HEK293 (cell line): ENCODE data around the gene LIN9.
A peak's percentile ranks its signal among the peaks of the same experiment; 100 is the strongest.

Source experiments
- CTCF ChIA-PET: fragments of 350-600 bp; formaldehyde crosslinking; extraction: SDS; loops from one replicate; lab custom pipeline; 2021; ENCODE audit warnings: antibody characterized with exemption; lab: Yijun Ruan, JAX
- POLR2A ChIA-PET: fragments of 300-600 bp; formaldehyde crosslinking; extraction: SDS; loops from one replicate; lab custom pipeline; 2020; ENCODE audit warnings: antibody characterized with exemption, inconsistent platforms; lab: Yijun Ruan, JAX
- H3K27ac ChIP-seq: fragments of 200-500 bp; sonication (Bioruptor generic); 2 replicates; pipeline ENCODE4 v1.5.1; 2014; ENCODE audit warnings: low read depth, low read length, control low read depth, inconsistent platforms; ENCODE audit errors: extremely low read depth
- H3K36me3 ChIP-seq, 2 experiments: fragments of 200-500 bp in 1 of 2; sonication (Bioruptor generic) in 1 of 2; 1 replicate in 1 of 2; 2 replicates in 1 of 2; pipeline ENCODE4 v1.5.1; 2014 to 2017; ENCODE audit warnings: inconsistent platforms in 2 of 2, low read length in 2 of 2; ENCODE audit not compliant: control insufficient read depth in 2 of 2, insufficient read depth in 1 of 2
- H3K4me1 ChIP-seq: fragments of 200-500 bp; sonication (Bioruptor generic); 2 replicates; pipeline ENCODE4 v1.5.1; 2014; ENCODE audit warnings: mild to moderate bottlenecking, low read length, inconsistent platforms; ENCODE audit not compliant: control insufficient read depth, insufficient read depth
- H3K4me3 ChIP-seq: 2 replicates; pipeline ENCODE4 v1.5.1; 2011; ENCODE audit warnings: low read depth, mild to moderate bottlenecking, control low read depth, low read length, moderate library complexity
- H3K9me3 ChIP-seq: fragments of 200-500 bp; sonication (Bioruptor generic); 2 replicates; pipeline ENCODE4 v1.5.1; 2014; ENCODE audit warnings: low read depth, low read length, inconsistent platforms; ENCODE audit not compliant: control insufficient read depth, insufficient read depth
- GFI1B ChIP-seq: fragments of 450-650 bp; formaldehyde crosslinking; IDR thresholded peaks from 2 replicates; pipeline ENCODE4 v1.5.1; 2016; ENCODE audit warnings: missing biosample characterization, missing genetic modification characterization
- KLF10 ChIP-seq: fragments of 450-650 bp; IDR thresholded peaks from 2 replicates; pipeline ENCODE4 v1.5.1; 2018; ENCODE audit warnings: missing biosample characterization, mild to moderate bottlenecking, missing genetic modification characterization
- MYNN ChIP-seq: fragments of 450-650 bp; formaldehyde crosslinking; IDR thresholded peaks from 2 replicates; pipeline ENCODE4 v1.5.1; 2016; ENCODE audit warnings: missing biosample characterization, missing genetic modification characterization, borderline replicate concordance
- OVOL3 ChIP-seq: fragments of 450-650 bp; formaldehyde crosslinking; IDR thresholded peaks from 2 replicates; pipeline ENCODE4 v1.5.1; 2016; ENCODE audit warnings: missing biosample characterization, missing genetic modification characterization
- RBAK ChIP-seq: fragments of 450-650 bp; formaldehyde crosslinking; IDR thresholded peaks from 2 replicates; pipeline ENCODE4 v1.5.1; 2016; ENCODE audit warnings: missing biosample characterization, missing genetic modification characterization
- SCRT2 ChIP-seq: fragments of 450-650 bp; formaldehyde crosslinking; IDR thresholded peaks from 2 replicates; pipeline ENCODE4 v1.5.1; 2016; ENCODE audit warnings: missing biosample characterization, missing genetic modification characterization
- SP7 ChIP-seq: fragments of 450-650 bp; formaldehyde crosslinking; IDR thresholded peaks from 2 replicates; pipeline ENCODE4 v1.5.1; 2016; ENCODE audit warnings: missing biosample characterization, missing genetic modification characterization
- WT1 ChIP-seq: fragments of 450-650 bp; formaldehyde crosslinking; IDR thresholded peaks from 2 replicates; pipeline ENCODE4 v1.5.1; 2016; ENCODE audit warnings: missing biosample characterization, missing genetic modification characterization
- ZBTB17 ChIP-seq: fragments of 450-650 bp; formaldehyde crosslinking; IDR thresholded peaks from 2 replicates; pipeline ENCODE4 v1.5.1; 2016; ENCODE audit warnings: missing biosample characterization, missing genetic modification characterization
- ZBTB48 ChIP-seq: fragments of 450-650 bp; formaldehyde crosslinking; IDR thresholded peaks from 2 replicates; pipeline ENCODE4 v1.5.1; 2016; ENCODE audit warnings: missing biosample characterization, missing genetic modification characterization
- ZFHX2 ChIP-seq: fragments of 450-650 bp; formaldehyde crosslinking; conservative IDR thresholded peaks from 2 replicates; pipeline ENCODE4 v1.5.1; 2016; ENCODE audit warnings: missing biosample characterization, missing genetic modification characterization
- ZNF121 ChIP-seq: fragments of 450-650 bp; formaldehyde crosslinking; IDR thresholded peaks from 2 replicates; pipeline ENCODE4 v1.5.1; 2016; ENCODE audit warnings: missing biosample characterization, missing genetic modification characterization
- ZNF184 ChIP-seq: fragments of 450-650 bp; IDR thresholded peaks from 2 replicates; pipeline ENCODE4 v1.5.1; 2018; ENCODE audit warnings: missing biosample characterization, mild to moderate bottlenecking, missing genetic modification characterization
- ZNF2 ChIP-seq: fragments of 450-650 bp; formaldehyde crosslinking; IDR thresholded peaks from 2 replicates; pipeline ENCODE4 v1.5.1; 2016; ENCODE audit warnings: missing biosample characterization, missing genetic modification characterization
- ZNF366 ChIP-seq: fragments of 450-650 bp; formaldehyde crosslinking; conservative IDR thresholded peaks from 2 replicates; pipeline ENCODE4 v1.5.1; 2016; ENCODE audit warnings: missing biosample characterization, missing genetic modification characterization
- ZNF404 ChIP-seq: fragments of 450-650 bp; formaldehyde crosslinking; IDR thresholded peaks from 2 replicates; pipeline ENCODE4 v1.5.1; 2017; ENCODE audit warnings: missing biosample characterization, missing genetic modification characterization
- ZNF558 ChIP-seq: fragments of 450-650 bp; formaldehyde crosslinking; IDR thresholded peaks from 2 replicates; pipeline ENCODE4 v1.5.1; 2016; ENCODE audit warnings: missing biosample characterization, missing genetic modification characterization
- ZNF629 ChIP-seq: fragments of 450-650 bp; formaldehyde crosslinking; IDR thresholded peaks from 2 replicates; pipeline ENCODE4 v1.5.1; 2017; ENCODE audit warnings: missing biosample characterization, missing genetic modification characterization
- ZNF776 ChIP-seq: fragments of 450-650 bp; formaldehyde crosslinking; IDR thresholded peaks from 2 replicates; pipeline ENCODE4 v1.5.0; 2017; ENCODE audit warnings: missing biosample characterization, missing genetic modification characterization, borderline replicate concordance
- TF ChIP-seq, protein P1 (sequence below): fragments of 450-650 bp; formaldehyde crosslinking; IDR thresholded peaks from 2 replicates; pipeline ENCODE4 v1.5.1; 2017; ENCODE audit warnings: missing biosample characterization, missing genetic modification characterization
- TF ChIP-seq, protein P2 (sequence below): fragments of 450-650 bp; formaldehyde crosslinking; IDR thresholded peaks from 2 replicates; pipeline ENCODE4 v1.5.1; 2017; ENCODE audit warnings: missing biosample characterization, mild to moderate bottlenecking, missing genetic modification characterization, moderate library complexity
- TF ChIP-seq, protein P3 (sequence below): fragments of 450-650 bp; formaldehyde crosslinking; IDR thresholded peaks from 2 replicates; pipeline ENCODE4 v1.5.1; 2016; ENCODE audit warnings: missing biosample characterization, missing genetic modification characterization
- TF ChIP-seq, protein P4 (sequence below): fragments of 450-650 bp; formaldehyde crosslinking; IDR thresholded peaks from 2 replicates; pipeline ENCODE4 v1.5.1; 2016; ENCODE audit warnings: missing biosample characterization, missing genetic modification characterization
- TF ChIP-seq, protein P5 (sequence below): fragments of 450-650 bp; formaldehyde crosslinking; IDR thresholded peaks from 2 replicates; pipeline ENCODE4 v1.5.1; 2016; ENCODE audit warnings: missing biosample characterization, missing genetic modification characterization

The LIN9 gene

DNA sequence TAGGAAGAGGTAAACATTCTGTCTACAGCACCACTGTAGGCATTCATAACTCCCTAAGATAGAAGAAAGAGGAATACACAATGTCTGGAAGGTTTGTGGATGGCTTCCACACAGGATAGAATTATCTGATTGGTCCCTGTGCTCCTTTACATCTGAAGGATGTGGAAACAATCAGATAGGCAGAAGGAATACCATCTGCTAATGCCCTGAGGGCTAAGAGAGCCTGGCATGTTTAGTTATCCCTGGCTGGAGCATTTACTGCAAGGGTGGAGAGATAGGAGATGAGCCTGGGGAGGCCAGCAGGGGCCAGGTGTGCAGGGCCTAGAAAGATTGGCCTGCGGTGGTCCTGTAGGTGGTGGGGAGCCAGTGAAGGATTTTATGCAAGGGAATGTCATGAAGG is 113.8 kb downstream of the LIN9 start:
- H3K9me3 ChIP-seq: no peaks in the 10 kb centered on the region
- POLR2A ChIA-PET: interaction anchor here (1.1 kb wide), 1 partner anchor 73 kb away, joined by 3 read pairs; no protein-coding TSS in a partner anchor
- H3K27ac ChIP-seq: no peak overlapping the region
- CTCF ChIA-PET: interaction anchor here (0.7 to 2.5 kb wide), 6 partner anchors 11 to 417 kb away, joined by 3 to 33 read pairs (median 8); partner anchors contain the start of gene SRP9
- H3K4me1 ChIP-seq: peaks cover 5% of the 10 kb centered on the region; the same call in 1 of the 2 replicates
- H3K36me3 ChIP-seq: no peaks in the 10 kb centered on the region
- no peak overlapping the region for H3K4me3 ChIP-seq
- TF ChIP-seq ZNF629 (tag by site-specific recombination) (0 out of 2 replicates have a peak, but pooled peaks have one; percentile 10), GFI1B (tag by site-specific recombination) (no peak), ZNF776 (tag by site-specific recombination) (no peak), ZNF558 (no peak), ZBTB48 (tag by site-specific recombination) (0 out of 2 replicates have a peak, but pooled peaks have one; percentile 29), ZNF404 (no peak), ZNF121 (tag by site-specific recombination) (no peak), ZNF184 (no peak), ZNF2 (tag by site-specific recombination) (no peak), WT1 (no peak), RBAK (tag by site-specific recombination) (no peak), ZNF366 (tag by site-specific recombination) (0 out of 2 replicates have a peak, but pooled peaks have one; percentile 20), SP7 (tag by site-specific recombination) (no peak), SCRT2 (tag by site-specific recombination) (no peak), MYNN (tag by site-specific recombination) (no peak), ZFHX2 (tag by site-specific recombination) (no peak), ZBTB17 (peak; percentile 64; the same call in 1 of the 2 replicates), OVOL3 (tag by site-specific recombination) (no peak), KLF10 (tag by site-specific recombination) (no peak)
- TF ChIP-seq, protein P1, sequence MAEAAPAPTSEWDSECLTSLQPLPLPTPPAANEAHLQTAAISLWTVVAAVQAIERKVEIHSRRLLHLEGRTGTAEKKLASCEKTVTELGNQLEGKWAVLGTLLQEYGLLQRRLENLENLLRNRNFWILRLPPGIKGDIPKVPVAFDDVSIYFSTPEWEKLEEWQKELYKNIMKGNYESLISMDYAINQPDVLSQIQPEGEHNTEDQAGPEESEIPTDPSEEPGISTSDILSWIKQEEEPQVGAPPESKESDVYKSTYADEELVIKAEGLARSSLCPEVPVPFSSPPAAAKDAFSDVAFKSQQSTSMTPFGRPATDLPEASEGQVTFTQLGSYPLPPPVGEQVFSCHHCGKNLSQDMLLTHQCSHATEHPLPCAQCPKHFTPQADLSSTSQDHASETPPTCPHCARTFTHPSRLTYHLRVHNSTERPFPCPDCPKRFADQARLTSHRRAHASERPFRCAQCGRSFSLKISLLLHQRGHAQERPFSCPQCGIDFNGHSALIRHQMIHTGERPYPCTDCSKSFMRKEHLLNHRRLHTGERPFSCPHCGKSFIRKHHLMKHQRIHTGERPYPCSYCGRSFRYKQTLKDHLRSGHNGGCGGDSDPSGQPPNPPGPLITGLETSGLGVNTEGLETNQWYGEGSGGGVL (tag by site-specific recombination): no peak
- TF ChIP-seq, protein P2, sequence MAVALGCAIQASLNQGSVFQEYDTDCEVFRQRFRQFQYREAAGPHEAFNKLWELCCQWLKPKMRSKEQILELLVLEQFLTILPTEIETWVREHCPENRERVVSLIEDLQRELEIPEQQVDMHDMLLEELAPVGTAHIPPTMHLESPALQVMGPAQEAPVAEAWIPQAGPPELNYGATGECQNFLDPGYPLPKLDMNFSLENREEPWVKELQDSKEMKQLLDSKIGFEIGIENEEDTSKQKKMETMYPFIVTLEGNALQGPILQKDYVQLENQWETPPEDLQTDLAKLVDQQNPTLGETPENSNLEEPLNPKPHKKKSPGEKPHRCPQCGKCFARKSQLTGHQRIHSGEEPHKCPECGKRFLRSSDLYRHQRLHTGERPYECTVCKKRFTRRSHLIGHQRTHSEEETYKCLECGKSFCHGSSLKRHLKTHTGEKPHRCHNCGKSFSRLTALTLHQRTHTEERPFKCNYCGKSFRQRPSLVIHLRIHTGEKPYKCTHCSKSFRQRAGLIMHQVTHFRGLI (tag by site-specific recombination): no peak
- TF ChIP-seq, protein P3, sequence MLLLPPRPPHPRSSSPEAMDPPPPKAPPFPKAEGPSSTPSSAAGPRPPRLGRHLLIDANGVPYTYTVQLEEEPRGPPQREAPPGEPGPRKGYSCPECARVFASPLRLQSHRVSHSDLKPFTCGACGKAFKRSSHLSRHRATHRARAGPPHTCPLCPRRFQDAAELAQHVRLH (tag by site-specific recombination): no peak
- TF ChIP-seq, protein P4, sequence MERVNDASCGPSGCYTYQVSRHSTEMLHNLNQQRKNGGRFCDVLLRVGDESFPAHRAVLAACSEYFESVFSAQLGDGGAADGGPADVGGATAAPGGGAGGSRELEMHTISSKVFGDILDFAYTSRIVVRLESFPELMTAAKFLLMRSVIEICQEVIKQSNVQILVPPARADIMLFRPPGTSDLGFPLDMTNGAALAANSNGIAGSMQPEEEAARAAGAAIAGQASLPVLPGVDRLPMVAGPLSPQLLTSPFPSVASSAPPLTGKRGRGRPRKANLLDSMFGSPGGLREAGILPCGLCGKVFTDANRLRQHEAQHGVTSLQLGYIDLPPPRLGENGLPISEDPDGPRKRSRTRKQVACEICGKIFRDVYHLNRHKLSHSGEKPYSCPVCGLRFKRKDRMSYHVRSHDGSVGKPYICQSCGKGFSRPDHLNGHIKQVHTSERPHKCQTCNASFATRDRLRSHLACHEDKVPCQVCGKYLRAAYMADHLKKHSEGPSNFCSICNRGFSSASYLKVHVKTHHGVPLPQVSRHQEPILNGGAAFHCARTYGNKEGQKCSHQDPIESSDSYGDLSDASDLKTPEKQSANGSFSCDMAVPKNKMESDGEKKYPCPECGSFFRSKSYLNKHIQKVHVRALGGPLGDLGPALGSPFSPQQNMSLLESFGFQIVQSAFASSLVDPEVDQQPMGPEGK (tag by site-specific recombination): 0 out of 2 replicates have a peak, but pooled peaks have one; percentile 17
- TF ChIP-seq, protein P5, sequence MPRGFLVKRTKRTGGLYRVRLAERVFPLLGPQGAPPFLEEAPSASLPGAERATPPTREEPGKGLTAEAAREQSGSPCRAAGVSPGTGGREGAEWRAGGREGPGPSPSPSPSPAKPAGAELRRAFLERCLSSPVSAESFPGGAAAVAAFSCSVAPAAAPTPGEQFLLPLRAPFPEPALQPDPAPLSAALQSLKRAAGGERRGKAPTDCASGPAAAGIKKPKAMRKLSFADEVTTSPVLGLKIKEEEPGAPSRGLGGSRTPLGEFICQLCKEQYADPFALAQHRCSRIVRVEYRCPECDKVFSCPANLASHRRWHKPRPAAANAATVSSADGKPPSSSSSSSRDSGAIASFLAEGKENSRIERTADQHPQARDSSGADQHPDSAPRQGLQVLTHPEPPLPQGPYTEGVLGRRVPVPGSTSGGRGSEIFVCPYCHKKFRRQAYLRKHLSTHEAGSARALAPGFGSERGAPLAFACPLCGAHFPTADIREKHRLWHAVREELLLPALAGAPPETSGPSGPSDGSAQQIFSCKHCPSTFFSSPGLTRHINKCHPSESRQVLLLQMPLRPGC (tag by site-specific recombination): no peak
